H1 (cell line): ENCODE results near the gene ADGRB2. TPM values are rescaled to one million over a fixed set of nuclear protein-coding genes. Genes with fewer than 3 reads are reported as not detected.

ENCODE experiments used
- CTCF ChIA-PET: fragments of 300-600 bp; sonication (Branson Sonifier 250); formaldehyde crosslinking; loops from one replicate; lab custom pipeline; 2021; ENCODE audit not compliant: partially characterized antibody; lab: Charles Lee
- POLR2A ChIA-PET: fragments of 300-600 bp; sonication (Branson Sonifier 250); formaldehyde crosslinking; loops from one replicate; lab custom pipeline; 2021; ENCODE audit warnings: inconsistent platforms; ENCODE audit not compliant: partially characterized antibody; lab: Charles Lee
- DNase-seq, 2 experiments: peaks; one replicate each; pipeline versions ENCODE4 v3.0.0 to v3.0.0-alpha.2; 2010 to 2022; ENCODE audit warnings: low spot score in 2 of 2, low read depth in 1 of 2, mixed read lengths in 1 of 2
- FAIRE-seq: peaks from 2 replicates; lab custom pipeline; 2011; peaks lifted over from hg19 to GRCh38; lab: Jason Lieb, UNC
- H2AFZ ChIP-seq: 2 replicates; pipeline ENCODE4 v1.8.1; 2012; ENCODE audit warnings: low read length, inconsistent platforms
- H2AK5ac ChIP-seq: 2 replicates; pipeline ENCODE4 v1.6.1; 2013; ENCODE audit warnings: low read depth, low read length
- H2BK120ac ChIP-seq: replicated peaks from 2 replicates; pipeline ENCODE3; 2013; ENCODE audit warnings: low read depth, low read length, inconsistent platforms
- H2BK12ac ChIP-seq: 2 replicates; pipeline ENCODE4 v1.6.1; 2013; ENCODE audit warnings: low read depth, low read length
- H2BK15ac ChIP-seq: 2 replicates; pipeline ENCODE4 v1.6.1; 2013; ENCODE audit warnings: low read length
- H2BK20ac ChIP-seq: 2 replicates; pipeline ENCODE4 v1.6.1; 2013; ENCODE audit warnings: low read length
- H2BK5ac ChIP-seq: 2 replicates; pipeline ENCODE4 v1.6.1; 2013; ENCODE audit warnings: low read depth, low read length
- H3K14ac ChIP-seq: 2 replicates; pipeline ENCODE4 v1.6.1; 2013; ENCODE audit warnings: inconsistent platforms; ENCODE audit not compliant: insufficient read length
- H3K18ac ChIP-seq: 2 replicates; pipeline ENCODE4 v1.6.1; 2013; ENCODE audit warnings: low read length; ENCODE audit errors: extremely low read depth
- H3K23ac ChIP-seq: 2 replicates; pipeline ENCODE4 v1.6.1; 2013; ENCODE audit warnings: inconsistent platforms; ENCODE audit not compliant: insufficient read length
- H3K23me2 ChIP-seq: 2 replicates; pipeline ENCODE4 v1.6.1; 2013; ENCODE audit warnings: low read depth, low read length
- H3K27ac ChIP-seq: 2 replicates; pipeline ENCODE4 v1.6.1; 2011; ENCODE audit warnings: low read depth, low read length, inconsistent platforms
- H3K27me3 ChIP-seq, 4 experiments: replicated peaks in 1 of 4; 1 replicate in 1 of 4; 2 replicates in 3 of 4; pipeline versions ENCODE4 v1.6.1 to v1.8.1; 2011 to 2013; ENCODE audit warnings: low read length in 3 of 4, mild to moderate bottlenecking in 3 of 4, inconsistent platforms in 2 of 4, mixed read lengths in 2 of 4, moderate library complexity in 1 of 4; ENCODE audit not compliant: control insufficient read depth in 3 of 4, insufficient read depth in 3 of 4; ENCODE audit errors: extremely low read depth in 1 of 4
- H3K36me3 ChIP-seq, 4 experiments: 2 replicates each; pipeline versions ENCODE4 v1.6.1 to v1.8.1; 2011 to 2013; ENCODE audit warnings: mild to moderate bottlenecking in 4 of 4, low read length in 3 of 4, moderate library complexity in 2 of 4, control low read depth in 1 of 4, inconsistent platforms in 1 of 4; ENCODE audit not compliant: insufficient read depth in 4 of 4, control insufficient read depth in 2 of 4
- H3K4ac ChIP-seq: replicated peaks from 2 replicates; pipeline ENCODE3; 2013; ENCODE audit warnings: low read length, low read depth, mixed read lengths, inconsistent platforms; ENCODE audit not compliant: insufficient read length
- H3K4me1 ChIP-seq, 4 experiments: replicated peaks in 1 of 4; 1 replicate in 1 of 4; 2 replicates in 3 of 4; pipeline versions ENCODE4 v1.6.1 to v1.8.1; 2011 to 2013; ENCODE audit warnings: low read length in 3 of 4, inconsistent platforms in 2 of 4, mixed read lengths in 1 of 4; ENCODE audit not compliant: insufficient read depth in 4 of 4, control insufficient read depth in 3 of 4
- H3K4me2 ChIP-seq, 2 experiments: 2 replicates each; pipeline versions ENCODE4 v1.6.1 to v1.8.1; 2011 to 2013; ENCODE audit warnings: low read depth in 2 of 2, low read length in 2 of 2, control low read depth in 1 of 2, inconsistent platforms in 1 of 2, mild to moderate bottlenecking in 1 of 2; ENCODE audit not compliant: insufficient read depth in 1 of 2
- H3K4me3 ChIP-seq, 4 experiments: fragments of 200-600, 300-600 bp in 1 of 4; sonication (generic), shearing (Covaris generic), sonication (Bioruptor Twin) in 1 of 4; 2 replicates each; pipeline versions ENCODE4 v1.5.1 to v1.8.1; 2011 to 2016; ENCODE audit warnings: low read length in 4 of 4, low read depth in 3 of 4, control low read depth in 2 of 4, inconsistent platforms in 2 of 4, mild to moderate bottlenecking in 2 of 4, mixed read lengths in 1 of 4, moderate library complexity in 1 of 4; ENCODE audit not compliant: insufficient read depth in 2 of 4; ENCODE audit errors: extremely low read depth in 1 of 4
- H3K56ac ChIP-seq: replicated peaks from 2 replicates; pipeline ENCODE3; 2013; ENCODE audit warnings: low read depth, mild to moderate bottlenecking, mixed read lengths, low read length, inconsistent platforms; ENCODE audit not compliant: insufficient read length
- H3K79me1 ChIP-seq: 2 replicates; pipeline ENCODE4 v1.6.1; 2013; ENCODE audit warnings: low read depth, low read length, control low read depth
- H3K79me2 ChIP-seq, 2 experiments: 2 replicates each; pipeline versions ENCODE4 v1.6.1 to v1.8.1; 2012 to 2013; ENCODE audit warnings: low read length in 2 of 2, mild to moderate bottlenecking in 2 of 2, inconsistent platforms in 1 of 2; ENCODE audit not compliant: insufficient read depth in 2 of 2, control insufficient read depth in 1 of 2
- H3K9ac ChIP-seq, 4 experiments: replicated peaks in 1 of 4; 1 replicate in 1 of 4; 2 replicates in 3 of 4; pipeline versions ENCODE4 v1.6.1 to v1.8.1; 2011 to 2013; ENCODE audit warnings: low read depth in 3 of 4, low read length in 3 of 4, control low read depth in 2 of 4, mild to moderate bottlenecking in 2 of 4, moderate library complexity in 2 of 4, inconsistent platforms in 1 of 4; ENCODE audit errors: extremely low read depth in 1 of 4
- H3K9me3 ChIP-seq, 2 experiments: 2 replicates each; pipeline versions ENCODE4 v1.6.1 to v1.8.1; 2012 to 2013; ENCODE audit warnings: mild to moderate bottlenecking in 2 of 2, moderate library complexity in 2 of 2, control low read depth in 1 of 2, inconsistent platforms in 1 of 2, low read depth in 1 of 2, low read length in 1 of 2, mixed read lengths in 1 of 2; ENCODE audit not compliant: insufficient read depth in 2 of 2
- H4K20me1 ChIP-seq, 2 experiments: replicated peaks in 1 of 2; 2 replicates each; pipeline versions ENCODE3 to v1.8.1; 2011 to 2013; ENCODE audit warnings: inconsistent platforms in 2 of 2, low read length in 2 of 2, mild to moderate bottlenecking in 1 of 2; ENCODE audit not compliant: insufficient read depth in 2 of 2, control insufficient read depth in 1 of 2
- H4K5ac ChIP-seq: 2 replicates; pipeline ENCODE4 v1.6.1; 2013; ENCODE audit warnings: low read length, low read depth, mixed read lengths, inconsistent platforms; ENCODE audit not compliant: insufficient read length
- H4K8ac ChIP-seq: 2 replicates; pipeline ENCODE4 v1.8.0; 2013; ENCODE audit warnings: mild to moderate bottlenecking, moderate library complexity, low read length, inconsistent platforms; ENCODE audit not compliant: insufficient read depth; ENCODE audit errors: extremely low read depth
- H4K91ac ChIP-seq: replicated peaks from 2 replicates; pipeline ENCODE3; 2013; ENCODE audit warnings: low read length, mixed read lengths, inconsistent platforms; ENCODE audit not compliant: insufficient read length
- ATF2 ChIP-seq: IDR thresholded peaks from 2 replicates; pipeline ENCODE4 v1.6.1; 2012; ENCODE audit warnings: low read length, inconsistent platforms
- BCL11A ChIP-seq, 2 experiments: IDR thresholded peaks; one replicate each; pipeline ENCODE4 v1.6.1; 2011; ENCODE audit warnings: low read depth in 2 of 2, low read length in 2 of 2, mild to moderate bottlenecking in 2 of 2
- JUN ChIP-seq: IDR thresholded peaks from 2 replicates; pipeline ENCODE4 v1.6.1; 2011; ENCODE audit warnings: low read depth, mild to moderate bottlenecking, improper control_type of control experiment, low read length
- POU5F1 ChIP-seq: IDR thresholded peaks from 2 replicates; pipeline ENCODE4 v1.6.1; 2011; ENCODE audit warnings: low read depth, mild to moderate bottlenecking, low read length, moderate library complexity
- TBP ChIP-seq: IDR thresholded peaks from 2 replicates; pipeline ENCODE4 v1.6.1; 2011; ENCODE audit warnings: low read depth, low read length, improper control_type of control experiment
- YY1 ChIP-seq: IDR thresholded peaks from 2 replicates; pipeline ENCODE4 v1.6.1; 2011; ENCODE audit warnings: low read depth, mild to moderate bottlenecking, low read length
- WGBS, 2 experiments: shearing (Covaris generic) in 1 of 2; methylation state at CpG; one replicate each; pipeline versions ENCODE4 v1.1.6 to v1.1.7; 2013 to 2015; ENCODE audit warnings: low lambda C conversion rate in 2 of 2, mixed read lengths in 2 of 2, inconsistent platforms in 1 of 2, low coverage in 1 of 2, missing lambda C conversion rate in 1 of 2; ENCODE audit not compliant: insufficient replicate concordance in 2 of 2, insufficient coverage in 1 of 2, insufficient read length in 1 of 2; ENCODE audit errors: extremely low coverage in 1 of 2, missing lambda C conversion rate in 1 of 2; 5-methylcytosine and 5-hydroxymethylcytosine counted together
- polyA plus RNA-seq, 7 experiments: library from polyadenylated mRNA; depleted of rRNA in 3 of 7; stranded (reverse) in 5 of 7; unstranded in 2 of 7; fragments of >200 nt in 5 of 7; fragments of 200-250 nt in 2 of 7; gene quantifications; 1 replicate in 5 of 7; 2 replicates in 1 of 7; 4 replicates in 1 of 7; pipeline versions ENCODE4 v1.2.1 to v1.2.3, GENCODE V29; 2011 to 2013; ENCODE audit warnings: missing spikeins in 2 of 7, mixed read lengths in 2 of 7
- total RNA-seq: library from RNA; stranded (reverse); fragmentation: NEBNext Ultra II Directional; extraction: Animal tissue kit (Norgen Biotek cat#: 25700); gene quantifications from 2 replicates; pipeline ENCODE4 v1.2.1, GENCODE V29; 2021

ADGRB2 gene
- total and polyA plus RNA-seq, 2 of the 8 experiments (the other 6 are each of a cell fraction or from before 2014, with no cell fraction given) = 15.6 to 26.2 TPM

- Histone ChIP-seq H2BK15ac (no peak overlapping the region), H2AFZ (no peak overlapping the region), H3K23ac (no peak overlapping the region), H3K4ac (no peak overlapping the region), H4K20me1 (no peaks in the 10 kb centered on the region), H4K5ac (no peak overlapping the region), H3K27ac (no peak overlapping the region), H2BK5ac (no peak overlapping the region), H2BK12ac (no peak overlapping the region), H3K79me1 (no peaks in the 10 kb centered on the region), H3K9me3 (no peaks in the 10 kb centered on the region), H2BK120ac (no peak overlapping the region), H3K14ac (no peak overlapping the region), H3K4me3 (no peak overlapping the region), H4K91ac (no peak overlapping the region), H3K23me2 (peaks cover 7% of the 10 kb centered on the region), H2AK5ac (no peak overlapping the region), H4K8ac (no peak overlapping the region), H3K36me3 (no peaks in the 10 kb centered on the region), H3K56ac (no peak overlapping the region), H3K27me3 (peaks cover 0 to 3% (median 0%) of the 10 kb centered on the region in 4 experiments; a peak in 2 of 7 replicates), H3K9ac (no peak overlapping the region), H3K4me1 (peaks cover 2 to 6% (median 4%) of the 10 kb centered on the region in 4 experiments; a peak in 5 of 7 replicates), H2BK20ac (no peak overlapping the region), H3K4me2 (no peak overlapping the region), H3K18ac (no peak overlapping the region), H3K79me2 (no peaks in the 10 kb centered on the region)
- CTCF ChIA-PET = interaction anchor here (0.7 to 8.3 kb wide), 5 partner anchors 29 to 204 kb away, joined by 3 to 206 read pairs (median 4); partner anchors contain the start of gene ADGRB2
- 94% methylated on average over 6 of the region's 6 CpGs; no CpG with 5 or more reads in 1 of the 2 experiments for WGBS, 2 experiments
- DNase-seq (no peak), FAIRE-seq (no peak)
- POLR2A ChIA-PET = interaction anchor here (1.6 kb wide), 1 partner anchor 10 kb away, joined by 4 read pairs; no protein-coding TSS in a partner anchor
- TF ChIP-seq JUN (no peak), BCL11A (IDR thresholded peaks at IDR 0.05; ENCODE audit: low read depth in 2 of 2, low read length in 2 of 2) (no peak), YY1 (no peak), TBP (no peak), POU5F1 (no peak), ATF2 (no peak)
These were observed 28.9 kb upstream of the ADGRB2 start for GRCh38 chr1:31793086-31793485.
